ENCODE measurements around the gene EDN2.

The EDN2 gene

DNA sequence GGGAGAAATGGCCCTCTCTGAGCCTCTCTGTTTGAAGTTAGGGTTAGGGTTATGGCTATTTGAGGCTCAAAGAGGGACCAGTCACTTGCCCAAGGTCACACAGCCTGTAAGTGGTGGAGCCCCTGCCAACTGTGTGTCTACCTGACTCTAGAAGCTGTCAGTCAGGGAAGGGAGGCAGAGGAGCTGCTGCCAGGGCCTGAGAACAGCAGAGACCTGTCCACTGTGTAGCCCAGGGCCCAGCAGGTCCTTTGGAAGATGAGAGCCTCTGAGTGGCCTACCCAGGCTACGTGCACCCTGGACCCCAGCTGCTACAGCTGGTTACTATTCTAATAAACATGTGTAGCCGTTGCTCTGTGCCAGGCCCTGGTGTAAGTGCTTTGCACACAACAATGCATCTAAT is 15.1 kb upstream of the EDN2 start:
- DNase-seq (ENCODE audit: low read depth in 2 of 2, low spot score in 1 of 2), result no peak

DNA sequence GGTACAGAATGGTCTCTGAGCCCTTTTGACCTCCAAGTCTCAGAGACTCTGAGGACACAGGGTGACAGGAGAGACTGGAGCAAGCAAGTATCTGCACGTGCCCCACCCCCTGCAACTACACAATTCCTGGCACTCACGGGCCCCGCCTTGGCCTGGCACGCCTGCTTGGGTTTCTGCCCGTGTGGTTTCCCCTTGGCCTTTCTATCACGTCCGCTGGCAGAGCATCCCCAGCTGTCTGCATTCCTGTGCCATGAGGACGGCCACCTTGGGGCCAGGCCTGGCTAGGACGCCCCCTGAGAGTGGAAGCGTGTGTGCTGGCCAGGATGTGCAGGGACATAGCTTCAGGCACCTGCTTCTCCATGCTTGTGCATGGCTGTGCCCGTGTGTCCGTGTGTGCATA is 14.3 kb upstream of the EDN2 start:
- DNase-seq (ENCODE audit: low read depth in 2 of 2, low spot score in 1 of 2), result no peak

DNA sequence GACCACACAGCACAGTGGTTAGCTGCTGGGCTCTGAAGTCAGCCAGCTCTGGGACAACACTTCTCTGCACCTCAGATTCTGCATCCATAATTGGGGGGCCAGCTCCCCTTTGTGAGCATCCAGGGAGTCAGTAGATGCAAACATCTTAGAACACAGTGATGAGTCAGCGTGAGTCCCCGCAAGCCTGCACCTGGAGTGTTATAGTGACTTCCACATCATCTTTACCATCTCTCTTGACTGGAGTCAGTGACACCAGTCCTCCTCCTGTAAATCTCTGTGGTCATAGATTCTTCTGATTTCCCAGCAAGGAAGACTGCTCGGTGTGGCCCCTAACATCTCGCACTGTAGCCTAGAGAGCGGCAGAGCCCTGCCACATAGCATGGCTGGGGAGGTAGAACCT is 13.9 kb upstream of the EDN2 start:
- DNase-seq (ENCODE audit: low read depth in 2 of 2, low spot score in 1 of 2), result no peak

DNA sequence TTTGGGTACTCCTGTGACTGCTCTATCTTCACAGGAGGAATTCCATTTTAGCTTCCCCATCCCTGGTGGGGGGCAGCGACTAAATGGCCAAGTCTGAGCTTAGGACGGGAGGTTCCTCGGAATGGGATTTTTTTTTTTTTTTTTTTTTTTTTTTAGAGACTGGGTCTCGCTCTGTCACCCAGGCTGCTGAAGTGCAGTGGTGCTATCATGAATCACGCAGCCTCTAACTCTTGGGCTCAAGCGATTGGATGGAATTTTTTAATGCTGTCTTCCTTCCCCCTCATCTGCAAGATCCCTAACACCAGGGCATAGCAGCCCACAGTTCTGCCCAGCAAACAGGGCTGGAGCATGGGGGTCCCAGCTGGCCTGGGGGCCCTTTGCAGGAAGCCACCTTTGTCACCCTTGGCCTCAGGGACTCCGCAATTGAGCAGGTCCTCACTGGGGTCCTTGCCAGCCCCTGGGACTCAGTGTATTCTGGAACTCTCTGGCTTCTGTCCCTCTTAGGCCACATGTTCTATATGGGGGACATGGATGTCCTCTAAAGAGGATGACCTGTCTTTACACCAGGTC is 13.1 kb upstream of the EDN2 start:
- DNase-seq (ENCODE audit: low read depth in 2 of 2, low spot score in 1 of 2), result no peak

DNA sequence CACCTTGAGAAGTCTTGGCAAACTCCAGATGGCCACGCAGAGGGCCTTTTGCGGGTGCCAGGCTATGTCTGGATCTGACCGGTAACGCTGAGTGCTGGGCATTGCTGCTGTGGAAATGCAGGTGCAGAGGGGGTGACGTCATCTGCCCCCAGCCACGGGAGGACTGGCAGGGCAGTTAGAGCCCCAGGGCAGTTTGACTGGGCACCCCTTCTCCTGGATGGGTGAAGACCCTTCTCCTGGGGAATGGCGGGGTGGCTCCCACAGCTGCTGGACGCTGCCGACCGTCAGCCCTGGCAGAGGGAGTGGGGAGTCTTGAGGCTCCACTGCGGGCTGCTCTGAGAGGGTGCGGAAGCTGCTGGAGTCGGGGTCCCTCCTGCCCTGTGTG is 12.6 kb upstream of the EDN2 start:
- DNase-seq (ENCODE audit: low read depth in 2 of 2, low spot score in 1 of 2), result no peak

DNA sequence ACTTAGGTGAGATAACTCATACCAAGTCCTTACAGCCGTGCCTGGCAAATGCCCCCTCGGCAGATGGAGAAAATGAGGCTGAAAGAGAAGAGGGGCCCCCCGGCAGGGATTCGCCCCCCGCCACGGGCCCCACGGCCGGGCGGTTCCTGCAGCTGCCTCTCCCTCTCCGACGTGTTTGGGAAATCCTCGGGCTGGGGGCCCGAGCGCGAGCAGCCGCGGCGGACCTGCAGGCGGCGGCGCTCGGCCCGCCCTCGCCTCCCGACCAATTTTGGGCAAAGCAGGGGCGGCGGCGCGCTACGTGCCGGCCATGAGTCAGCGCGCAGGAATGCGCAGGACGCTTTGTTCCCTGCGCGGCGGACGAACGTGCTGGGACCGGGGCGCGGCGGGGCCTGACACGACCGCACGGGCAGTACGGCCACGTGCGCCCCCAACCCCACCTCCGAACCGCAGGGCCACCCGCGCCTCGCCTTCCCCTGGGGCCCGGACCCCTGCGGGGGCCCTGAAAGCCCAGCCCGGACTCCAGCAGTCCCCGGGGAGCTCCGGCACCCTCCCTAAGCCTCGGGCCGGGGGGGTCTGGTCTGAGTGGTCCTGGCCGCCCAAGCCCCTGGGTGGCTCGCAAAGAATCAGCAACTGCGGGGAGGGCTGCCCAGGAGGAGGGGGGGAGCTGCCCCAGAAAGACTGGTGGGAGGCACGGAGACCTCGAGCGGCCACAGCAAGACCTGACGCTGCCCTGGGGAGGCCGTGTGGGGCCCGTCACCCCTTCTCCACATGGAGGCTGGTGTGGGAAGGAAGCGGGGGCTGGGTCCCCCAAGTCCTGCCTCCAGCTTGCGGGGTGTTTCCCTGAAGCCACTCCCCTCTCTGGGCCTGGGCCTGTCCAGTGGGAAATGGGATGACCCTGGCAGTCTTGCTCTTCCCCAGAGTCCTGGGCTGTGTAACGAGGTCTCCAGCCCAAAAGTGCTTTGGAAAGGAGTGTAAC is 11.9 kb upstream of the EDN2 start:
- DNase-seq (ENCODE audit: low read depth in 2 of 2, low spot score in 1 of 2), result no peak

DNA sequence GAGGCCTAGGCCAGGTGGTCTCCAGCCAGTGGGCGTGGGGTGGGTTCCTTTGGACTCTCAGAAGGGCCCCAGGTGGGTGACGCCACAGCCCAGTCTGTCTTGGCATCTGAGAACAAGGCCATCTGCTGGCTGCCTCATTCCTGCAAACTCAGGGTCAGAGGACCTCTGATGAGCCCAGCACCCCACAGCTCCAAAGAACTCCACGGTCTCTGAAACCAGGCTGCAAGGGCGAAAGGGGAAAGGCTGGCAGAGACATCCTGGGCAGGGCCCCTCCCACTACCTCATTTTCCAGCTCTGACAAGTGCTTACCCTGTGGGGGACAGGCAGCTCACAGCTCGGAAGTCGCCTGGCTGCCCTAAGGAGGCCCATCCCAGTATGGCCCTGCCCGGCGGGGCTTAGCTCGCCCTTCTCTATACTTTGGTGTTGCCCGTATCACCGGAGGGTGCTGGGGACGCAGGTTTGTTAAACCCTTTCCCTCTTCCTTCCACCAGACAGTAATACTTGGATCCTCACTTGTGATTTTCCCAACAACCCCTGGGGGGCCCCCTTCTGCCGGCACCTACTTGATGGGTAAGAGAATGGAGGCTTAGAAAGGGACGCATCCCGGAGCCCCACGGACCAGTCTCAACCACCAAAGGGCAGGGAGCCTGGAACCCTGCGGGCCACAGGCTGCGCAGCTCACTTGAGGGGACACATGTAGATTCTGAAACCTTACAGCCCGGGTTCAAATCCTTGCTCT is 10.9 kb upstream of the EDN2 start:
- DNase-seq (ENCODE audit: low read depth in 2 of 2, low spot score in 1 of 2), result no peak

DNA sequence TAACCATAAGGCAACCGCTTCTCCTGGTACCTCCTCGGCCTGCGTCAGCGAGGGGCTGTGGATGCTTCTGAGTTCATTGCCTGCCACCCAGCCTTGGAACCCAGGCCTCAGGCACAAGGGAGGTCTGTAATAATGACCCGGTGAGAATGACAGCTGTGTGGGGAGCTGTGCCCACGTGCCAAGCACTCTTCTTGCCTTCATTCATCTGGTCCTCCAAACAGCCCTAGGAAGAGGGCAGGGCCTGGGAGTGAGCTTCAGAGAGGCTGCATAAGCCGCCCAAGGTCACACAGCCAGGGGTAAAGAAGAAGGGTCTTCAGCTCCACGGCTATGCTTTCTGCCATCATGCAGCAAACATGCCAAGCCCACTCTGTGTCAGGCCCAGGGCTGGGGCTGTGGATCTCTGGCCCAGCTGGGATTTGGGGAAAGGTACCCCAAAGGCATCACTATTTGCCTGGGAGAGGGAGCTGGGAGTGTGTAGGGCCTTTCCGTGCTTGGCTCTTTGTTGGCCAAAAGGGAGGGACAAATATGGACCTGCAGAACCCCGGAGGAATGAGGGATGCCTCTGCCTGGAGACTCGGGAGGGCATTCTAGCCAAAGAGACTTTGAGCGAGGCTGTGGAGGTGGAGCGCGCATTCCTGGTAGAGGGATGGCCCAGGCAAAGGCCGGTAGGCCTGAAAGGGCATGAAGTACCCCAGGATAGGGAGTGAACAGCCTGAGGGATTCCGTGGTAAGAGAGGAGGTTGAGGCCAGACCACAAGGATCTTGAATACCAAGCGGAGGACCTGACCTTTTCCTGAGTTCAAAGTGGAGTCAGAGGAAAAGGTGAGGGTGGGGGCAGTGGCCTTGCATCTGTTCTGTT is 10.1 kb upstream of the EDN2 start:
- DNase-seq (ENCODE audit: low read depth in 2 of 2, low spot score in 1 of 2), result no peak

DNA sequence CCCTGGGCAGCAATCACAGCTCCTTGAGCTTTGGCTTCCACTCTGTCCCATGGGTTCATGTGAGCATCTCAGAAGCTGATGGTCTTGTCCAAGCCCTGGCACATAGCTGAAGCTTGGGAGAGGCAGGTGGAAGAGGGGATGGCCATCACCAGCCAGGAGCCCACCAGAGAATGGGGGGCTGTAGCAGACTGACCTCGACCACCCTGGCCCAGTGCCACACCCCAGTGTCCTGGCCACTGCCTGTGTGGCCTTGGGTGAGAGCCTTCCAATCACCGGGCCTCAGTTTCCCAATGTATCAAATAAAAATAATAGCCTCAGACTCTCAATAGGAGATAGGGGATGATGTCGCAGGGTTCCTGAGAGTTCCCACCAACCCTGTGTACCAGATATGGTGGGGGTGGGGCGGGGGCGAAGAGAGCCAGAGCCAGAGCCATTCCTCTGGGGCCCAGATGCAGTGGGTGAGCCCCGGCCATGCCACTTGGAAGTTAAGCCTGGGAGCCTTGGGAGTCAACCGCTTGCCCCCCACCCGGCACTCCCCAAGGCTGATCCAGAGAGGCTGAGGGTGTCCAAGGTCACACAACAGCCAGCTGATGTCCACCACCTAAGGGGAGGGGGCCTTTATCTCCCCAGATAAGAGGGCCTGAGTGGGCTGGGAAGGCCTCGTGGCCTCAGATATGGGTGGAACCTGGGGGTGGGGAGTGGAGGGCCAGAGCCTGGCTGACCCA is 9.3 kb upstream of the EDN2 start:
- DNase-seq (ENCODE audit: low read depth in 2 of 2, low spot score in 1 of 2), result no peak

DNA sequence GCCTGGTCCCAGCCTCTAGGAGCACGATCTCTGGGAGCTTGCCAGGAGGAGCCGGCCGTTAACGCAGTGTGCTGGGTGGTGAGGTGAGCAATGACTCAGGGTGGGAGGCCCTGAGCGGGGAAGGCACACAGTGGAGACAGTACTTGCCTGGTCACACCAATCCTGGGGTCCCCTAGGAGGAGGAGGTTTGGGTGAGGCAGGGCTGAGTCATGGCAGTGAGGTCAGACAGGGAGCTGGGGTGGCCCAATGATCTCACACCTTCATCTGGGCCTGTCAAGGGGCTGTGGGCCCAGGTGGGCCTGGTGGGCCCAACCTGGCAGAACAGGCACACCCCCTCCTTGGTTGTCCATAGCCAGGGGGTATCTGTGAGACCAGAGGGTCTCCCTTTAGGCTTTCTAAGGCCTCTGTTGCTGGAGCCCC is 8.6 kb upstream of the EDN2 start:
- no peak for DNase-seq (ENCODE audit: low read depth in 2 of 2, low spot score in 1 of 2)

DNA sequence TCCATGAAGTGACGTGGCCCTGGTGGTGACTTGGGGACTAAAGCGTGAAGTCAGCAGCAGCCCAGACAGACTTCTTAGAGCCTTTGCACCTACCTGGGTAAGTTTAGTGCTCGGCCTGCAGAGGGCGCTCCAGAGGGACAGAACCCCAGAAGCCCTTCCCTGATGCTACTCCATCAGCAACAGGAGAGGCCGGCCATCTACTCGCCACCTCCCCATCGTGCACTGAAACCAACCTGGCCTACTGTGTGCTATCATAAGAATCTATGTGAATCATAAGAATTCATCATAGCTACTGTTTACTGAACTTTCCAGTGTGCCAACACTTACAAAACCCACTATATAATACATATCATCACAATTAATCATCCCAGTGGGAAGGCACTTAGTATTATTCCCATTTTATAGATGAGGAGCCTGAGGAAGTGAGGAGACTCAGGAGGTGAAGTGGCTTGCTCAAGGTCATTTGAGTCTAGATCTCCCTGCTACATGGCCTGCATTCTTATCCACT is 7.9 kb upstream of the EDN2 start:
- no peak for DNase-seq (ENCODE audit: low read depth in 2 of 2, low spot score in 1 of 2)

DNA sequence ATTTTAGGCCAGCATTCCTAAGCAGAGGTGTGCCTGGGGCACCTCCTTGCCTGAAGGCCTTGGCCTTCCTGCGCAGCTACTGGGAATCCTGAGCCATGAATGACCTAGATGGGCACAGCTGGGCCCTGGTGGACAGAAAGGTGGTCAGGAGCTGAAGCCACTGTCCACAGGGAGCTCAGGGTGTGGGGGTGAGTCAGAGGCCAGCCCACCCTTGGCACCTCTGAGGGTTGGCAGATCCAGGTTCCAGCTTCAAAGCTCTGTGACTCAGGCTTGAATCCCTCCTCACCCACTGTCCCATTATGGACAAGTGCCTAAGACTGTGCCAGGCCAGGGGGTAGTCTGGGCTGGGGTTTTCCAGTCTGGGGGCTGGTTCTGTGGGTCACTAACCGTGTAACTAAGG is 6.4 kb upstream of the EDN2 start:
- DNase-seq (ENCODE audit: low read depth in 2 of 2, low spot score in 1 of 2), result no peak

DNA sequence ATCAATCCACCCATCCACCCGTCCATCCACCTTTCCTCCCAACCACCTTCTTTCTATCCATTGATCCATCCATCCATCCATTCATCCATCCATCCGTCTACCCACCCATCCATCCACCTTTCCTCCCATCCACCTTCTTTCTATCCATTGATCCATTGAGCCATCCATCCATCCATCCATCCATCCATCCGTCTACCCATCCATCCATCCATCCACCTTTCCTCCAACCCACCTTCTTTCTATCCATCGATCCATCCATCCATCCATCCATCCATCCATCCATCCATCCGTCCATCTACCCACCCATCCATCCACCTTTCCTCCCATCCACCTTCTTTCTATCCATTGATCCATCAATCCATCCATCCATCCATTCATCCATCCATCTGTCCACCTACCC is 5.1 kb upstream of the EDN2 start:
- no peak for DNase-seq (ENCODE audit: low read depth in 2 of 2, low spot score in 1 of 2)

DNA sequence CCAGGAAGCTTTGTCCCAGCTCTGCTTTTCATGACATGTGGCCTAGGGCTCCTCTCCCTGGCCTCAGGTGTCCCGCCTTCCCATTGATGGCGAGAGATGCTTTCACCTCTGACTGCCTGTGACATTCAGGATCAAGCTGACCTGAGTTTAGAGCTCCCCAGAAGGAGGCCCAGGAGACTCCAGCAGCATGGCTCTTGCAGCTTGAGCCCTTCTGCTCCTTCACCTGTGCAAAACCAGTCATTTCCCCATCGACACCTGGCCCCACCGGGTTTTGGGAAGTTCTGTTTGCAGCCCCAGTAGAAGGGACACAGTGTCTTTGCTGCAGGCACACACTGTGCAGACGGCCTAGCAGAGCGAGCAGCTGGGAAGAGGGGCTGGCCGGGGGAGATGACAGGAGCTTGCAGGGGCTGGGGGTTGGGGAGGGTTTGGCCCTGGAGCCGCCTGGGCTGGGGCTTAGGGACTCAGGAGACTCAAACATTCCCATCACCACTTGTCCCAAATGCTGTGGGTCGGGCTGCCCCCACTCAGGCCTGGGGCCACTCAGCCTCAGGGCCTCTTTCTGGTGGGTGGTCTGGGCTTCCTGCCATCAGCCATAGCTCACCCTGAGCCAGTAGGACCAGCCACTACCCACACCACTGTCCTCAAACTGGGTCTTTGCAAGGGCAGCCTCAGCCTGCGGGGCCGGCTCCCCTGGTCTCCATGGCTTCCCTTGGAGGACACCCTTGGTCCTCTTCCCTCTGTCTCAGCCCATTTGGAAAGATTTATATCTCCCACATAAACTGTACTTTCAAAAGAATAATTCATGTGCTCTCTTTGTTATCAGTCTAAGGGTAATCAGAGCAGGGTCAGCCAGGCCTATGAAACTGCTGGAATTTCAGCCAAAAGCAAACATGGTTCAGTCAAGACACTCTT is 3.8 kb upstream of the EDN2 start:
- no peak for DNase-seq (ENCODE audit: low read depth in 2 of 2, low spot score in 1 of 2)

DNA sequence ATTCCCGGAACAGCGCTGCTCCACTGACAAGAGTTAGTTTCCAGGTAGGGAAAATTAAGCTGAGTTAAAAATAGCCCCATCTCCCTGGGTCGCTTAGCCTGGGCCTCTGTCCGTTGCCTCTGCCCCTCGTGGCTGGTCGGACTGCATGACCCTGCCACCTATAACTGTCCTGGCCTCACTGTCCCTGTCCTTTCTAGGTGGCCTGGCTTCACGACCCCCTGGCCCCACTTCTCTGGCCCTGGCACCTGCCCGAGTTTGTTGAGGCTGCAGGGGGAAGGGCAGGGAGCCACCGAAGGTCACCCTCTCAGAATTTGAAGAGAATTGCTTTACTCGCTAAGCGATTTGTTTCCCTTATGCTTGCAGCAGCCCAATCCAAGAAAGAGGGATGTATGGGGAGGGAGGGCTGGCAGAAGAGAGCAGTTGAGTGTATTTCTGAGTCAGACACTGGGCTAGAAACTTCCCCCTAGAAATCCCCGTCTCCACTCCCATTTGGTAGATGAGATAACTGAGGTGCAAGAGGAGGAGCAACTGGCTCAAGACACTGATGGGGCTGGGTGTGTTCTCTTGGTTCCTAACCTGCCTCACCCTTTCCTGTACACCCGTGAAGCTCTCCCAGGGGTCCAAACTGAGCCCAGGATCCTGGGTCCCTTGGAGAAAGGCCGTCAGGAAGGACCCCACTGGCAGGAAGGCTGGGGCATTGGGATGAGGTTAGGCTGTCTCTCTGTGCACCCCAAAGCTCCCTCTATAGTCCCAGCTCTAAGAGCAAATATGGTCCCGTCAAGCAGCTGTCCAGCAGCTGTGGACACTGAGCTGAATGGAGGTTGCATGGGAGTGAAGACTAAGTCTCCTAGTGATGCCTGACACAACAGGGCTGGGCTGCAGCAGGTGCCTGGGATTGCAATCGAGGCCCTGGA is 2.9 kb upstream of the EDN2 start:
- DNase-seq (ENCODE audit: low read depth in 2 of 2, low spot score in 1 of 2), result no peak

DNA sequence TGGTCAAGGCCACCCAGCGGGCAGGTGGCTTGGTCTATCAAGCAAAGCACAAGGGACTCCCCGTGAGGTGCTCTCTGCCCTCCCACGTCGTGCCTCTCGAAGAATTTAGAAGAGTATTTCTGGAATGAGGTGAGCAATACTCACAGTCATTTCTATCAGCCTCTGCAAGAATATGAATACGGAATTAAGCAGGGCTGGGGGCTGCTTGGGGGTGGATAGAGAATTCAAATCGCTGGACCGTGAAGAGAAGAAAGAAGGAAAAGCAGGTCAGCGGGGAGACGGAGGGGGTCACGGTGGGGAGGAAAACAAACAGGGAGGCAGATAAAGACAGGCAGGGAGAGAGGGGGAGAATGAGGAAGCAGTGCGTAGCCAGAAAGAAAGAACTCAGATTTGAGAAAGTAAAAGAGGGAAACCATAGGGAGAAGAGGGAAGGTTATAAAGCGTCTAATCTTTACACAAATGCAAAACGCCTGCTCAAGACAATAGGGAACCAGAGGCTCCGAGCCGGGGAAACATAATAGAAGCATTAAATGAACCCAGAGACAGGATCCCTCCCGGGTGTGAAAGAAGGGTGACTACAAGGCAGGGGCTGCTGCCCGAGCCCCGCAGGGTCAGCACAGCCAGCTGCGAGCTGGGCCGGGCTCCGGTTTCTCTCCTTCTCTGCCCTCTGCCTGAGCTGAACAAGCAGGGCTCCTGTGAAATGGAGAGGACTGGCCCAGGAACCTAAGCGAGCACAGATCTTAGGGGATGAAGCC is 2.1 kb upstream of the EDN2 start:
- DNase-seq (ENCODE audit: low read depth in 2 of 2, low spot score in 1 of 2), result no peak

DNA sequence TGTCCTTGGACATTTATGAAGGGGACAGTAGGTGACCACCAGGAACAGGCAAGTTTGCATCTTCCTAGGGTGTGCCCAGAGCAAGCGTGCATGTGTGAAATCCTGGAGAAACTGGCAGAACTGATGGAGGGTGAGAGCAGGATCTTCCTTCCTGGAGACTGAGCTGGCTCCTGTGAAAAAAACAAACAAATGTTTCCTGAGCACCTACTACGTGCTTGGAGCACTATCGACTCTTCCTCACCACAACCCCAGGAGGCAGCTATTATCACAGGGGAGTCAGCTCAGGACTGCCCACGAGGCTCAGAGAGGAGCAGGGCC is 1.5 kb upstream of the EDN2 start:
- DNase-seq (ENCODE audit: low read depth in 2 of 2, low spot score in 1 of 2), result no peak

DNA sequence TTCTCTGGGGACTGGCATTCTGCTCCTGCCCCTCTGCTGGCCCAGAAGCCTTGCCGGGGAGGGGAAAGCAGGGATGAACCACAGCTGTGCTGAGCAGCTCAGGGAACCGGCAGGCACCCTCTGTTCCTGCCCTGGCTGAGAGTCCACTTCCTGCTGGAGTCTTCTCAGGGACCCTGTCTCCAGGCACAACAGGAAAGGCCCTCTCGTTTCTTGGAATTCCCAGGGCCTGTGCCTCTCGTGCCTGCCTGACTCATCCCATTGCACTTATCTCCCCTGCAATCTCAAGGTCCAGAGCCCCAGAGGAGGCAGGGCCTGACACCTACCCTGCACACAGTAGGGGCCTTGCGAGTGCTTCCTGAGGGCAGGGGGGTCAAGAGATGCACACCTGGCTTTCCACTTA is 1.1 kb upstream of the EDN2 start:
- no peak for DNase-seq (ENCODE audit: low read depth in 2 of 2, low spot score in 1 of 2)

All from stimulated activated CD8-positive, alpha-beta memory T cell treated with anti-CD3 and anti-CD28 coated beads, Interleukin-4, amount 100 ng/mL, for 4 hours (primary cell).